ENCODE data around the gene AP4S1.
"Not testable (repeated sequence)": the region's sequence is repeated elsewhere in the genome, so short reads cannot be mapped to it uniquely, and the experiment has no call there.

- TF ChIP-seq, protein P1, sequence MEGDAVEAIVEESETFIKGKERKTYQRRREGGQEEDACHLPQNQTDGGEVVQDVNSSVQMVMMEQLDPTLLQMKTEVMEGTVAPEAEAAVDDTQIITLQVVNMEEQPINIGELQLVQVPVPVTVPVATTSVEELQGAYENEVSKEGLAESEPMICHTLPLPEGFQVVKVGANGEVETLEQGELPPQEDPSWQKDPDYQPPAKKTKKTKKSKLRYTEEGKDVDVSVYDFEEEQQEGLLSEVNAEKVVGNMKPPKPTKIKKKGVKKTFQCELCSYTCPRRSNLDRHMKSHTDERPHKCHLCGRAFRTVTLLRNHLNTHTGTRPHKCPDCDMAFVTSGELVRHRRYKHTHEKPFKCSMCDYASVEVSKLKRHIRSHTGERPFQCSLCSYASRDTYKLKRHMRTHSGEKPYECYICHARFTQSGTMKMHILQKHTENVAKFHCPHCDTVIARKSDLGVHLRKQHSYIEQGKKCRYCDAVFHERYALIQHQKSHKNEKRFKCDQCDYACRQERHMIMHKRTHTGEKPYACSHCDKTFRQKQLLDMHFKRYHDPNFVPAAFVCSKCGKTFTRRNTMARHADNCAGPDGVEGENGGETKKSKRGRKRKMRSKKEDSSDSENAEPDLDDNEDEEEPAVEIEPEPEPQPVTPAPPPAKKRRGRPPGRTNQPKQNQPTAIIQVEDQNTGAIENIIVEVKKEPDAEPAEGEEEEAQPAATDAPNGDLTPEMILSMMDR (IDR thresholded peaks at IDR 0.05): not testable (repeated sequence)
- TF ChIP-seq EP300 (IDR thresholded peaks at IDR 0.05): not testable (repeated sequence)
Observed at GRCh38 chr14:31004007-31004406, 21.4 kb upstream of the AP4S1 start.

Measured in stomach (tissue), 4 donors.